Ammon's horn (tissue), 1 donor: Measurements from ENCODE around the gene CHRNA4.
A peak's percentile ranks its signal among the peaks of the same experiment; 100 is the strongest.

Experiments
- DNase-seq: peaks from one replicate; pipeline ENCODE4 v3.0.0-alpha.2; 2016; ENCODE audit warnings: low spot score

The CHRNA4 gene

GRCh38 chr20:63377256-63377941 lies 16.2 kb upstream of the CHRNA4 start:
- DNase-seq = no peak

GRCh38 chr20:63376283-63377250 lies 15.4 kb upstream of the CHRNA4 start:
- DNase-seq = no peak

- no peak for DNase-seq
These were observed 14.3 kb upstream of the CHRNA4 start for GRCh38 chr20:63375438-63375837.

GRCh38 chr20:63374504-63374903 lies 13.4 kb upstream of the CHRNA4 start:
- DNase-seq = no peak

- DNase-seq = no peak
These were observed 12.8 kb upstream of the CHRNA4 start for GRCh38 chr20:63373996-63374395.

GRCh38 chr20:63372971-63373885 lies 12.1 kb upstream of the CHRNA4 start:
- DNase-seq = no peak

GRCh38 chr20:63371291-63371865 lies 10.2 kb upstream of the CHRNA4 start:
- no peak for DNase-seq

GRCh38 chr20:63370618-63371187 lies 9.6 kb upstream of the CHRNA4 start:
- peak; percentile 49 for DNase-seq

GRCh38 chr20:63369724-63370617 lies 8.8 kb upstream of the CHRNA4 start:
- no peak for DNase-seq

GRCh38 chr20:63369024-63369530 lies 7.9 kb upstream of the CHRNA4 start:
- no peak for DNase-seq

- DNase-seq = no peak
These were observed 7.0 kb upstream of the CHRNA4 start for GRCh38 chr20:63368151-63368550.

- DNase-seq = no peak
These were observed 6.4 kb upstream of the CHRNA4 start for GRCh38 chr20:63367446-63368055.

- no peak for DNase-seq
These were observed 5.5 kb upstream of the CHRNA4 start for GRCh38 chr20:63366390-63367365.

- no peak for DNase-seq
These were observed 4.6 kb upstream of the CHRNA4 start for GRCh38 chr20:63365601-63366389.

- no peak for DNase-seq
These were observed 3.8 kb upstream of the CHRNA4 start for GRCh38 chr20:63364801-63365585.

GRCh38 chr20:63363981-63364561 lies 2.9 kb upstream of the CHRNA4 start:
- DNase-seq = no peak
